Neuronal stem cell (in vitro differentiated cells): ENCODE results near the gene ERP27.

Source experiments
- DNase-seq: peaks from one replicate; pipeline ENCODE4 v3.0.0-alpha.2; 2013; ENCODE audit warnings: low spot score
- H2AFZ ChIP-seq: one replicate; pipeline ENCODE4 v1.6.1; 2013; ENCODE audit warnings: mild to moderate bottlenecking, low read length, inconsistent platforms
- H2AK5ac ChIP-seq: 2 replicates; pipeline ENCODE4 v1.6.1; 2013; ENCODE audit warnings: low read depth, mild to moderate bottlenecking, inconsistent platforms, low read length, moderate library complexity, mixed read lengths
- H2BK120ac ChIP-seq: 2 replicates; pipeline ENCODE4 v1.6.1; 2013; ENCODE audit warnings: low read depth, mild to moderate bottlenecking, inconsistent platforms, low read length, moderate library complexity, mixed read lengths
- H2BK12ac ChIP-seq: one replicate; pipeline ENCODE4 v1.6.1; 2013; ENCODE audit warnings: low read length, inconsistent platforms
- H2BK15ac ChIP-seq: 2 replicates; pipeline ENCODE4 v1.6.1; 2013; ENCODE audit warnings: mild to moderate bottlenecking, low read length, inconsistent platforms, mixed read lengths
- H2BK5ac ChIP-seq: one replicate; pipeline ENCODE4 v1.6.1; 2013; ENCODE audit warnings: inconsistent platforms, mild to moderate bottlenecking, low read length, moderate library complexity
- H3K14ac ChIP-seq: one replicate; pipeline ENCODE4 v1.6.1; 2013; ENCODE audit warnings: low read length, inconsistent platforms
- H3K18ac ChIP-seq: 2 replicates; pipeline ENCODE4 v1.6.1; 2013; ENCODE audit warnings: low read length, inconsistent platforms
- H3K23ac ChIP-seq: 2 replicates; pipeline ENCODE4 v1.6.1; 2013; ENCODE audit warnings: low read depth, mild to moderate bottlenecking, mixed read lengths, low read length, inconsistent platforms; ENCODE audit not compliant: poor library complexity
- H3K27ac ChIP-seq: replicated peaks from 3 replicates; pipeline ENCODE4 v1.5.1; 2013; ENCODE audit warnings: low read length, inconsistent platforms
- H3K27me3 ChIP-seq, 3 experiments: 2 replicates each; pipeline ENCODE4 v1.6.1; 2013; ENCODE audit warnings: low read length in 3 of 3, mild to moderate bottlenecking in 2 of 3, inconsistent platforms in 1 of 3, low read depth in 1 of 3, mixed read lengths in 1 of 3, moderate library complexity in 1 of 3; ENCODE audit not compliant: control insufficient read depth in 3 of 3, insufficient read depth in 3 of 3
- H3K36me3 ChIP-seq, 2 donors: replicated peaks in 1 of 2; 2 replicates each; pipeline ENCODE4 v1.6.1; 2013; ENCODE audit warnings: low read length in 2 of 2; ENCODE audit not compliant: control insufficient read depth in 2 of 2, insufficient read depth in 2 of 2
- H3K4ac ChIP-seq: 2 replicates; pipeline ENCODE4 v1.6.1; 2013; ENCODE audit warnings: inconsistent platforms, mild to moderate bottlenecking, low read length, moderate library complexity
- H3K4me1 ChIP-seq, 2 donors: 1 replicate in 1 of 2; 2 replicates in 1 of 2; pipeline ENCODE4 v1.6.1; 2013; ENCODE audit warnings: low read length in 2 of 2, low read depth in 1 of 2; ENCODE audit not compliant: control insufficient read depth in 2 of 2, insufficient read depth in 1 of 2
- H3K4me2 ChIP-seq: one replicate; pipeline ENCODE4 v1.6.1; 2013; ENCODE audit warnings: mild to moderate bottlenecking, low read length, inconsistent platforms; ENCODE audit not compliant: insufficient read depth, poor library complexity, severe bottlenecking
- H3K4me3 ChIP-seq, 2 donors: 2 replicates each; pipeline ENCODE4 v1.5.1; 2013; ENCODE audit warnings: low read length in 2 of 2, mild to moderate bottlenecking in 2 of 2, inconsistent platforms in 1 of 2, moderate library complexity in 1 of 2
- H3K79me1 ChIP-seq: one replicate; pipeline ENCODE4 v1.6.1; 2013; ENCODE audit warnings: low read depth, mild to moderate bottlenecking, inconsistent platforms, low read length, moderate library complexity
- H3K9ac ChIP-seq: one replicate; pipeline ENCODE4 v1.6.1; 2013; ENCODE audit warnings: mild to moderate bottlenecking, low read depth, low read length, inconsistent platforms; ENCODE audit not compliant: poor library complexity
- H3K9me3 ChIP-seq, 2 donors: replicated peaks in 1 of 2; 2 replicates each; pipeline versions ENCODE3 to v1.6.1; 2013; ENCODE audit warnings: low read length in 2 of 2, mild to moderate bottlenecking in 2 of 2, inconsistent platforms in 1 of 2, low read depth in 1 of 2, mixed read lengths in 1 of 2, moderate library complexity in 1 of 2; ENCODE audit not compliant: control insufficient read depth in 2 of 2, insufficient read depth in 1 of 2
- H4K8ac ChIP-seq: one replicate; pipeline ENCODE4 v1.6.1; 2013; ENCODE audit warnings: low read depth, mild to moderate bottlenecking, inconsistent platforms, low read length, moderate library complexity
- H4K91ac ChIP-seq: one replicate; pipeline ENCODE4 v1.6.1; 2013; ENCODE audit warnings: low read length, low read depth, mild to moderate bottlenecking, inconsistent platforms; ENCODE audit not compliant: poor library complexity
- WGBS, 2 donors: extraction: QIAGEN DNeasy Blood & Tissue Kit; methylation state at CpG; one replicate each; pipeline ENCODE4 v1.1.7; 2013; ENCODE audit warnings: missing lambda C conversion rate in 2 of 2, mixed read lengths in 1 of 2; ENCODE audit not compliant: insufficient read length in 2 of 2, insufficient replicate concordance in 1 of 2; ENCODE audit errors: extremely low coverage in 2 of 2; 5-methylcytosine and 5-hydroxymethylcytosine counted together

The ERP27 gene

GRCh38 chr12:14903386-14904098 lies 34.8 kb downstream of the ERP27 start:
- no peak overlapping the region for H2AK5ac ChIP-seq
- H4K8ac ChIP-seq = no peak overlapping the region
- H2BK120ac ChIP-seq = no peak overlapping the region
- no peaks in the 10 kb centered on the region for H3K4me1 ChIP-seq
- no peak overlapping the region for H2AFZ ChIP-seq
- no peak overlapping the region for H3K18ac ChIP-seq
- H3K4ac ChIP-seq = no peak overlapping the region
- no peak overlapping the region for H2BK12ac ChIP-seq
- DNase-seq = no peak
- H3K27ac ChIP-seq = no peak overlapping the region
- H3K79me1 ChIP-seq = no peaks in the 10 kb centered on the region
- no peak overlapping the region for H3K9ac ChIP-seq
- H3K27me3 ChIP-seq = no peaks in the 10 kb centered on the region
- H2BK15ac ChIP-seq = no peak overlapping the region
- WGBS, 2 donors = no CpG with 5 or more reads among the region's 5 CpGs
- no peak overlapping the region for H3K4me2 ChIP-seq
- no peak overlapping the region for H3K23ac ChIP-seq
- H4K91ac ChIP-seq = no peak overlapping the region
- H2BK5ac ChIP-seq = no peak overlapping the region
- H3K36me3 ChIP-seq = no peaks in the 10 kb centered on the region
- no peaks in the 10 kb centered on the region for H3K9me3 ChIP-seq
- no peak overlapping the region for H3K4me3 ChIP-seq
- no peak overlapping the region for H3K14ac ChIP-seq

GRCh38 chr12:14902465-14902864 lies 35.9 kb downstream of the ERP27 start:
- no peak overlapping the region for H2BK5ac ChIP-seq
- no peaks in the 10 kb centered on the region for H3K79me1 ChIP-seq
- no peak overlapping the region for H3K14ac ChIP-seq
- WGBS, 2 donors = no CpG with 5 or more reads among the region's 2 CpGs
- no peak overlapping the region for H3K9ac ChIP-seq
- H3K9me3 ChIP-seq = no peaks in the 10 kb centered on the region
- H2BK120ac ChIP-seq = no peak overlapping the region
- H3K4me2 ChIP-seq = no peak overlapping the region
- no peak overlapping the region for H2AK5ac ChIP-seq
- H3K36me3 ChIP-seq = no peaks in the 10 kb centered on the region
- no peaks in the 10 kb centered on the region for H3K27me3 ChIP-seq
- H3K4me1 ChIP-seq = no peaks in the 10 kb centered on the region
- H3K23ac ChIP-seq = no peak overlapping the region
- H3K4ac ChIP-seq = no peak overlapping the region
- H2AFZ ChIP-seq = no peak overlapping the region
- H2BK12ac ChIP-seq = no peak overlapping the region
- no peak for DNase-seq
- no peak overlapping the region for H4K8ac ChIP-seq
- no peak overlapping the region for H3K18ac ChIP-seq
- no peak overlapping the region for H2BK15ac ChIP-seq
- no peak overlapping the region for H3K27ac ChIP-seq
- no peak overlapping the region for H4K91ac ChIP-seq
- no peak overlapping the region for H3K4me3 ChIP-seq

- no peak overlapping the region for H4K91ac ChIP-seq
- no peak overlapping the region for H3K4me2 ChIP-seq
- no peak overlapping the region for H3K27ac ChIP-seq
- no peak overlapping the region for H3K4ac ChIP-seq
- no peaks in the 10 kb centered on the region for H3K4me1 ChIP-seq
- no peak overlapping the region for H2AFZ ChIP-seq
- H3K27me3 ChIP-seq = no peaks in the 10 kb centered on the region
- H2BK12ac ChIP-seq = no peak overlapping the region
- H2AK5ac ChIP-seq = no peak overlapping the region
- H3K79me1 ChIP-seq = no peaks in the 10 kb centered on the region
- no peak overlapping the region for H4K8ac ChIP-seq
- DNase-seq = no peak
- H3K18ac ChIP-seq = no peak overlapping the region
- H2BK5ac ChIP-seq = no peak overlapping the region
- H3K9ac ChIP-seq = no peak overlapping the region
- WGBS, 2 donors = no CpG with 5 or more reads among the region's 1 CpG
- H2BK120ac ChIP-seq = no peak overlapping the region
- H3K4me3 ChIP-seq = no peak overlapping the region
- H3K23ac ChIP-seq = no peak overlapping the region
- H3K36me3 ChIP-seq = no peaks in the 10 kb centered on the region
- no peaks in the 10 kb centered on the region for H3K9me3 ChIP-seq
- no peak overlapping the region for H3K14ac ChIP-seq
- H2BK15ac ChIP-seq = no peak overlapping the region
Measured at GRCh38 chr12:14901228-14901562, 37.1 kb downstream of the ERP27 start.

GRCh38 chr12:14900521-14901227 lies 37.7 kb downstream of the ERP27 start:
- H2BK15ac ChIP-seq = no peak overlapping the region
- no peaks in the 10 kb centered on the region for H3K9me3 ChIP-seq
- no peak overlapping the region for H4K91ac ChIP-seq
- H2AK5ac ChIP-seq = no peak overlapping the region
- H3K27me3 ChIP-seq = no peaks in the 10 kb centered on the region
- H3K27ac ChIP-seq = no peak overlapping the region
- no peak overlapping the region for H3K23ac ChIP-seq
- no peak overlapping the region for H2BK120ac ChIP-seq
- no peak overlapping the region for H3K4ac ChIP-seq
- no peak overlapping the region for H3K4me3 ChIP-seq
- no peak overlapping the region for H3K14ac ChIP-seq
- H2BK12ac ChIP-seq = no peak overlapping the region
- no peak overlapping the region for H2AFZ ChIP-seq
- DNase-seq = no peak
- no peak overlapping the region for H3K4me2 ChIP-seq
- no peak overlapping the region for H2BK5ac ChIP-seq
- H3K18ac ChIP-seq = no peak overlapping the region
- H4K8ac ChIP-seq = no peak overlapping the region
- no peaks in the 10 kb centered on the region for H3K4me1 ChIP-seq
- no CpG with 5 or more reads among the region's 5 CpGs for WGBS, 2 donors
- no peak overlapping the region for H3K9ac ChIP-seq
- H3K79me1 ChIP-seq = no peaks in the 10 kb centered on the region
- no peaks in the 10 kb centered on the region for H3K36me3 ChIP-seq
